GM19455 (cell line): Measurements from ENCODE around the gene LIMS4.
"Not testable (repeated sequence)": the region's sequence is repeated elsewhere in the genome, so short reads cannot be mapped to it uniquely, and the experiment has no call there.

Experiments used
- ATAC-seq: cut with Tn5 transposase; IDR thresholded peaks from one replicate; pipeline ENCODE4 v1.9.1; 2021; ENCODE audit not compliant: unreplicated experiment

LIMS4 gene

DNA sequence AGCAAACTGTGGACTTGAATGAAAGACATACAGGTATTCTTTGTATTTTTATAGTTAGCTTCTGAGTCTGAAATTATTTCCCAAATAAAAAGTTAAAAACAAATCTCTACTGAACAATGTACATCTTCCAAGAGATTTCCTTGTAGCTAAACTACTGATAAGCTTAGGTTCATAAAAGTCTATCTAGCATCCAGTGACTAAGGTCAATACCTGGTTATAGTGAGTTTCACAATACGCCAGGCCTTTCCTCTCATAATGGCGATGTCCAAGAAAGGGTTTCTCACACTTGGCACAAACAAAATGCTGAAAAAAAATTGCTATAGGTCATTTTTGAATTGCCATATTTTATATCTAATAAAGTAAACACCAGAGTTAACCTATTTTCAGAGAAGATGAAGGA, 21.7 kb downstream of the LIMS4 start:
- ATAC-seq: not testable (repeated sequence)

- not testable (repeated sequence) for ATAC-seq
Measured at GRCh38 chr2:110449127-110449947, 23.3 kb downstream of the LIMS4 start.

DNA sequence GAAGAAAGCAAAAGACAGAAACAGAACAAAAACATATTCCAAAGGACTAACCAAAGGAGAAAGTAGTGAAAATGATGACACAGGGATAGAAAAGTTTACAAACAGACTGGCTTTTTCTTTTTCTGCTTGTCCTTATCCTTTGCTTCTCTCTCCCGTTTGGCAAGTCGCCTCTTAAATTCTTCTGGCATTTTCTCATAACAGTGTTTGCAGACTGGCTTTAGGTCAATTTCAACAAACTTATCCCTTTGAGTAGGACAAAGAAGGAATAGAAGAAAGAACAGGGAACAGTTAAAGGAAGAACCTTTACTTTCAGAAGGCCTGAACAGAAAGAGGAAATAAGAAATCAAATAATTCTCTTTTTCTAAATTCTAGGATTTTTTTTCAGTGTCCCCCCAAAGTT, 26.0 kb downstream of the LIMS4 start:
- ATAC-seq: not testable (repeated sequence)

DNA sequence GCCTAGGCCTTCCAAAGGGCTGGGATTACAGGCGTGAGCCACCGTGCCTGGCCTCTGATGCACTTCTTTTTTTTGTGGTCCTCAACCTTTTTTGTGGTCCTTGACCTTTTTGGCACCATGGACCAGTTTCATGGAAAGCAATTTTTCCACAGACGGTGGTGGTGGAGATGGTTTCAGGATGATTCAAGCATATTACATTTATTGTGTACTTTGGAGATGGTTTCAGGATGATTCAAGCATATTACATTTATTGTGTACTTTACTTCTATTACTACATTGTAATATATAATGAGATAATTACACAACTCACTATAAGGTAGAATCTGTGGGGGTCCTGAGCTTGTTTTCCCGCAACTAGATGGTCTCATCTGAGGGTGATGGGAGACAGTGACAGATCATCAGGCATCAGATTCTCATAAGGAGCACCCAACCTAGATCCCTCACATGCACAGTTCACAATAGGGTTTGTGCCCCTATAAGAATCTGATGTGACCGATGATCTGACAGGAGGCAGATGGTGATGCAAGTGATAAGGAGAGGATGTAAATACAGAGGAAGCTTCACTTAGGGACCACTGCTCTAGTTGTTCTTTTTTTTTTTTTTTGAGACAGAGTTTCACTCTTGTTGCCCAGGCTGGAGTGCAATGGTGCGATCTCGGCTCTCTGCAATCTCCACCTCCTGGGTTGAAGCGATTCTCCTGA, 29.2 kb downstream of the LIMS4 start:
- ATAC-seq: not testable (repeated sequence)

GRCh38 chr2:110441905-110442304, 30.7 kb downstream of the LIMS4 start:
- ATAC-seq: not testable (repeated sequence)

GRCh38 chr2:110434565-110434964, 38.1 kb downstream of the LIMS4 start:
- ATAC-seq: not testable (repeated sequence)

DNA sequence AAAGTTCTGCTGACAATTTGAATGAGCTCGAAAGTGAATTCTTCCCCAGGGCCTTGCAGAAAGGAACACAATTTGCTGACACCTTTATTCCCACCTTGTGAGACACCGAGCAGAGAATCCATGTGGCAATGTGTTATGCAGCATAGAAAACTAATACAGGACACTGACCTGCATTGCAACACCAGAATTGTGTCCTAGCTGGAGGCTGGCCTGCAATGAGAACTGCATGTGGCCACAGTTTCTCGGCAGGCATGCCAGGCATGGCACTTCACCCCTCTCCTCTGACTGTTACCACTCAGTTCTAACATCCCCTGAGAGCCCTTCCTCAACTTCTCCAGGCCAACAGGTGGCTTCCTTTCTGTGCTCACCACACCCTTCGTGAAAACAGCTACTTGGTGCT, 46.9 kb downstream of the LIMS4 start:
- not testable (repeated sequence) for ATAC-seq

DNA sequence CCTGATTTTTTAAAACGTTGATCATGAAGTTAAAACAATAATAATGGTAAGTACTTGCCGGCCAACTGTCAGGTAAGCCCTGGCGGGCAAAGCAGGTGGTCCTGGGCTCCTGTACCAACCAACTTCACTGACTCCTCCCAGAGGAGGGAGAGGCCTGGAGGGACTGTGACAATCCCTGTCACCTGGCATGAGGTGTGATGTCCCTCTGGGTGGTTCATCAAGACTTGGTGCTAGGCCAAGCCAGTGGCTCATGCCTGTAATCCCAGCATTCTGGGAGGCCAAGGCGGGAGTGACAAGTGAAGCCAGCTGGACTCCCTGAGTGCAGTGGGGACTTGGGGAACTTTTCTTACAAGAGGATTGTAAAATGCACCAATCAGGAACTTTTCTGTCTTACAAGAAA, 48.2 kb downstream of the LIMS4 start:
- ATAC-seq: not testable (repeated sequence)

GRCh38 chr2:110423574-110423962, 49.0 kb downstream of the LIMS4 start:
- not testable (repeated sequence) for ATAC-seq

GRCh38 chr2:110422852-110423573, 49.6 kb downstream of the LIMS4 start:
- ATAC-seq: not testable (repeated sequence)

DNA sequence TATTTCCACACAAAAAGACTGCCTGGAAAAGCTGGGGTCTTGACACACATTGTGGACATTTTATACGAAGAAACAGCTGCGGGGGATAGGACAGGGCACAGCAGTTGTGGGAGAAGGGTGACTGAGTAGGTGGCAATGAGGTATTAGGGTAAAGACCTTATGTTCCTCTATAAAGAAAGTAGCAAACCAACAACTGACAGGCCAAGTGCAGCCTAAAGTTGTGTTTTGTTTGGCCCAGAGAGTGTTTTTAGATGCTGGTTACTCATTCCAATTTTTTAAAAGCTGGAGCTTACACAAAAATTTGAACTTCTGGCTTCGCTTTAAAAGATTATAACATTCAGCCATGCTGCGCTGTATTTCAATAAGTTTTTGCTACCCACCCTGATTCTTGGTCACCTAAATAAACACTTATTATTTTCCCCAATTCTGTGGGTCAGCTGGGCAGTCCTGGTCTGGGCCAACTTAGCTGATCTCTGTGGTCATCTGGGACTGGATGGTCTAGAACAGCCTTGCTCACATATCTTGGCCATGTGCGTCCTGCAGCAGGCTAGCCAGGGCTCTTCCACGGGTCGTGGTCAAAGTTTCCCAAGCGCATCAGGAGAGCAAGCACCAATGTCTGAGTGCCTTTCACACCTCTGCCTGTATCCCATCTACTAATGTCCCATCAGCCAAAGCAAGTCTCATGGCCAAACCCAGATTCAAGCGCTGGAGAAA, 51.8 kb downstream of the LIMS4 start:
- not testable (repeated sequence) for ATAC-seq

- not testable (repeated sequence) for ATAC-seq
Measured at GRCh38 chr2:110407142-110407541, 65.5 kb downstream of the LIMS4 start.

DNA sequence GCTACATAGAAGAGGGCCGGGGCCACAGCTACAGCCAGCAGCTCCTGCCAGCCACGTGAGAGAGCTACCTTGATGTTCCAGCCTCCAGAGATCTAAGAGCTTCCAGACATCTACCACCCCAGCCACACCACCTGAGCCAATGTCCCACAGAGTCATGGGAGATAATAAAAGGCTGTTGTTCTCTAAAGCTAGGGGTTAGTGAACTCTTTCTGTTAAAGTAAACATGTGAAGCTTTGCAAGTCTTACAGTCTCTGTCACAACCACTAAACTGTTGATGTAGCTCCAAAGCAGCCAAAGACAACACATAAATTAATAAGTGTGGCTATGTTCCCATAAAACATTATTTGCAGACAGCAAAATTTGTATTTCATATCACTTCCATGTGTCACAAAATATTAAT, 67.6 kb downstream of the LIMS4 start:
- ATAC-seq: not testable (repeated sequence)

GRCh38 chr2:110404246-110404645, 68.4 kb downstream of the LIMS4 start:
- not testable (repeated sequence) for ATAC-seq

DNA sequence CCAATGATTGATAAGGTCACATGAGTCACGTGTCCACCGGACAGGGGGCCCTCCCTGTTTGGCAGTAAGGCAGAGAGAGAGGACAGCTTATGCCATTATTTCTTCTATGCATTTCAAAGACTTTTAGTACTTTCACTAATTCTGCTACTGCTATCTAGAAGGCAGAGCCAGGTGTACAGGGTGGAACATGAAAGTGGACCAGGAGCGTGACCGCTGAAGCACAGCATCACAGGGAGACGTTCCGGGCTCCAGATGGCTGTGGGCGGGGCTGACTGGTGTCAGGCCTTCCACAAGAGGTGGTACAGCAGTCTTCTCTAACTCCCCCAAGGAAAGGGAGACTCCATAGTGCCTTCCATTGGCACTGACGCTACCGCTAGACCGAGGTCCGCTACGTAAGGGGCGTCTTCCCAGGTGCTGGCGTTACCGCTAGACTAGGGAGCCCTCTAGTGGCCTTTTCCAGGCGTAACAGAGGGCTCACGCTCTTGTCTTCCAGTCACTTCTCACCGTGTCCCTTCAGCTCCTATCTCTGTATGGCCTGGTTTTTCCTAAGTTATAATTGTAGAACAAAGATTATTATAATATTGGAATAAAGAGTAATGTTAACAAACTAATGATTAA, 71.5 kb downstream of the LIMS4 start:
- ATAC-seq: peak; percentile 64

DNA sequence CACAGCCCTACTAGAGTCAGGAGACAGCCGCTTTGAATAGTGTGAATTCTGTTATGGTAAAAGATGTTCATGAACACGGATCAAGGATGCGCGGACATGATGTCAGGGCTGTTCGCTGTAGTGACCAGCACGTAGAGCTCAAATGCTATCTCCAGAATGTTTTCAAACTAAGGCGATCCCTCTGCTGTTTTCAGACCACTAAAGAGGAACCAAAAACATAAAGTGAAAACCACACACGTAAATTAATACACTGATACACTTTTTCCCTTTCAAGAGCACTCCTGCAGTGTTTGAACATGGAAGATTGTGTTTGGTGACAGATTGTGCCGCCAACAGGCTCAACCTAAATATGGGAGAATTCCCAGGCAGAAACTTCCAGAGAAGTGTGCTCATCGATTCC, 73.2 kb downstream of the LIMS4 start:
- not testable (repeated sequence) for ATAC-seq

DNA sequence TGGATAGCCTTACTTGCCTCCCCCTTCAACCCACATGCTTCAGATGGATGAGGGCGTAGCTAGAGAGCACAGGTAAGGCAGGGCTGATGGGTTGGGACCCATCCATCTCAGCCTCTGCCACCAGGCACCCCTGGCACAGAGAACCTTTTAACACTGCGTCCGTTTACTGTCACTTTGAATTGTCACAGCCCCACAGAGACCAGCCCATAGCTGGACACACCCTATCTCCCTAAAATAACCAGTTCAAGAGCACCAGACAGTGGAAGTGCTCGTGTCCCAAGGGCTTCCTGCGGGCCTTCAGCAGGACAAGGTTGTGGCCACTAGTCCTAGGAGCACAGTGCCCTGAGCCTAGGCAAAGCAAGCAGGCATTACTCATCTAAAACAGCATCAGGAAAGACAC, 76.6 kb downstream of the LIMS4 start:
- ATAC-seq: not testable (repeated sequence)
